22Rv1 (cell line): ENCODE measurements around the gene ANKRD34C.

Source experiments
- ZFX ChIP-seq: fragments of 450-650 bp; IDR thresholded peaks from 2 replicates; pipeline ENCODE4 v1.6.1; 2017; ENCODE audit warnings: antibody characterized with exemption, borderline replicate concordance
- TF ChIP-seq, protein P1 (sequence below): fragments of 450-650 bp; IDR thresholded peaks from 2 replicates; pipeline ENCODE4 v1.5.1; 2017; ENCODE audit warnings: mild to moderate bottlenecking

DNA sequence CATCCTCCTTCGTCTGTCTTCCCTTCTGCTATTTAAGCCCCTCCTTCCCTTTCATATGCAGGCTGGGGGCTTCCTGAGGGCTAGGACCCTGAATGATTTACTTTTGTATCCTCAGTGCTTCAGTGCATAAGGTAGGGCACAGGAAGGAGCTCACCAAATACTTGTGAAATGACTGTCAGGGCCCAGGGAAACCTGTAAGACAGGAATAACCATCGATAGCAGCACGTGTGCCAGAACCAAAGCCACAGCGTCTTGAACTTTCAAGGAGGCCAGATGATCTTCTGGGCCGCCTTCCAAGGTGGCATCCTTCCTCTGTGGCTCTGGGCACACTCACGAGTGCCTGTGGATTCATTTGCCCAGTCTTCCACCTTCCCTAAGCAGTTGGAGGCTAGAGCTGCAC is 32.3 kb downstream of the ANKRD34C start:
- TF ChIP-seq, protein P1, sequence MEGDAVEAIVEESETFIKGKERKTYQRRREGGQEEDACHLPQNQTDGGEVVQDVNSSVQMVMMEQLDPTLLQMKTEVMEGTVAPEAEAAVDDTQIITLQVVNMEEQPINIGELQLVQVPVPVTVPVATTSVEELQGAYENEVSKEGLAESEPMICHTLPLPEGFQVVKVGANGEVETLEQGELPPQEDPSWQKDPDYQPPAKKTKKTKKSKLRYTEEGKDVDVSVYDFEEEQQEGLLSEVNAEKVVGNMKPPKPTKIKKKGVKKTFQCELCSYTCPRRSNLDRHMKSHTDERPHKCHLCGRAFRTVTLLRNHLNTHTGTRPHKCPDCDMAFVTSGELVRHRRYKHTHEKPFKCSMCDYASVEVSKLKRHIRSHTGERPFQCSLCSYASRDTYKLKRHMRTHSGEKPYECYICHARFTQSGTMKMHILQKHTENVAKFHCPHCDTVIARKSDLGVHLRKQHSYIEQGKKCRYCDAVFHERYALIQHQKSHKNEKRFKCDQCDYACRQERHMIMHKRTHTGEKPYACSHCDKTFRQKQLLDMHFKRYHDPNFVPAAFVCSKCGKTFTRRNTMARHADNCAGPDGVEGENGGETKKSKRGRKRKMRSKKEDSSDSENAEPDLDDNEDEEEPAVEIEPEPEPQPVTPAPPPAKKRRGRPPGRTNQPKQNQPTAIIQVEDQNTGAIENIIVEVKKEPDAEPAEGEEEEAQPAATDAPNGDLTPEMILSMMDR = no peak
- no peak for TF ChIP-seq ZFX
